Fibroblast of peridontal ligament (primary cell): ENCODE data around the gene CELF2.

Source experiments
- DNase-seq: peaks from one replicate; pipeline ENCODE4 v3.0.0-alpha.2; 2010; ENCODE audit errors: extremely low read depth

CELF2 gene

DNA sequence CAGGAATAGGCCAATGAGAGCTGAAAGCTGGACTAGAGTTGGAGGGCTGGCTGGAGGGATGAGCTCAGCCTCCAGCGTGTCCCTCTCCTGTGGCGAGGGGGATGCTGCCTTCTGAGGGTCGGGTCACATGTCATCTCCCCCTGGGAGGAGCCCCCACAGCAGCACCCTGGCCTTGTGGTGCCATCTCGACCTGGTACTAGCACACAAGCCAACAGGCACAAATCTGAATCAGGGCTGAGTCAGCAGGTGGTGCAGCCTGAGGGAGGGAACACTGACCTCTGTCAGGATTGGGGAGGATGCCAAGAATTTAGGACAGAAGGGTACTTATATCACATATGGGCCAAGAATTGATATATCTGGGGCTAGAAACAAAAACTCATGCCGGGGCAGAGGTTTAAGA lies 280.4 kb downstream of the CELF2 start:
- DNase-seq = no peak

DNA sequence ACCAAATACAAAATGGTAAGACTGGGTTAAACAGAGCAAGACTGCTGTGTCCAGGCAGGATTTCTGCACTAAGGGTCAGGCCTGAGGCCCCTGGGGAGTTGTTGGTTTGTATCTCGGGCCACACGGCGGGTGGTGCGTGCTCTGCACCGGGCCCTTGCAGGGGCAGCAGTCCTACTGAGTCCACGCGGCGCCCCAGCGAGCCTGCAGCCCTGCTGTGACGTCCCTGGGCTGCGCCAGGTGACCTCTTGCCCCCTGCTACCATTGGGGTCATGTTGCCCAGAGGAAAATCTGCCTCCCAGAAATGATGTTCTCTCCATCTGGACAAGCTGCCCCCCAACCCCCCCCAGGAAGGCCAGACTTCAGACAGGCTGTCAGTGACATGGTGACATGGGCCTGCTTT lies 281.5 kb downstream of the CELF2 start:
- no peak for DNase-seq

DNA sequence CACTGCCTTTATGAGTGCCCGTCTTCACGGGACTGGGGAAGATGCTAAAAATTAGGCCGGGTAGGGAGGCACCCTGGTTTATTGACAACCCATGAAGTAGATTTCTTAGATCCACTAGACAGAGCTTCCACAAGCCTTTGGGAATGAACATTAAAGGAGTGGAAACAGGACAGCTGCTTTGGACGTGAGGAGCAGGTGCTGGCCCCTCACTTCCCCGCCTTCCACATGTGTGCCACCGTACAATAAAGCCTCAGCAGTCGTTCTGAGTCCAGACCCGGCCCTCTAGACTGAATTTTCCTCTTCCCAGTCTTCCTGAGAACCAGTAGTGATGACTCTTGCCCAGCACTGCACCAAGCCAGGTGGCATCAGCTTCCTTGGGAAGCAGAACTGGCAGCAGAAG lies 282.4 kb downstream of the CELF2 start:
- DNase-seq = no peak

DNA sequence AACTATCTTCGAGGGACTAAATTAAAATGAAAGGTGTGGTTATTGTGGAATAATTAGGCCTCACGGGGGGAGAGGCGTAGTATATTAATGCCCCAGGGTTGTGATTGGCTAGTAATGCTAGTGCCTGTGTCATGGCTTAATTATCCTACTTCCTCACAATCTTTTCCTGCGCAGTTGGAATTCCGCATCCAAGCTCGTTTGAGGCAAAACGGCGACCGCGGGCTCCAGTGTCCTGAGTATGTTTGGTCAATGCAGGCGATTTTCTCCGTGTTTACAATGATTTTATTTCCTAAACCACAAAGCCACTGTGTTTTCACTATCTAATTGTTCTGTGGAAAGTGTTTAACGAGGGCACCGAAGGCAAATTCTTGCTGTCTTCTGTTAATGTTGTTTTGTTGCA lies 282.9 kb downstream of the CELF2 start:
- no peak for DNase-seq

DNA sequence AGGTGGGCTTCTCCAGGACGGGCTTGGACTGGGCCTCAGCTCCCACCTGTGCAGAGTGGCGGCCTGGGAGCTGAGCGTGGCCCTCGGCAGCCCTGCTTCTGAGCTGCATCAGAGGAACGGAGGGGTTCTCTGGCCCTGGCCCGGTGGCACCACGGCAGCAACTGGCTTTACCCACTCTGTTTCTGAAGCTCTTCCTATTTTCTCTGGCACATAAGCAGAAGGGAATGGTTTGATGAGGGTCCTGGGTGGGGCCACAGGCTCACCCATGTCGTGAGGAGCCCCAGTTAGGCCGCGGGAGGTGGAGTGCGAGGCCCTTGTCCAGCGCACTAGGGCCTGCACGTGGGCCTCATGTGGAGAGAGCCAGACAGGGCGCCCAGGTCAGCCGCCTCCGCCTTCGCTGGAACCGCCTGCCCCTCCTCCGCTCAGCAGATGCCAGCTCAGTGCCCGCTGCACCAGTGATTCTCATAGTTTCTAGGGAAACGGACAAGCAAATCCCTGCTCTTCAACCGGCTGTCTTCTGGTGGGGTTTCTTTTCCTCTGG lies 284.0 kb downstream of the CELF2 start:
- DNase-seq = no peak

DNA sequence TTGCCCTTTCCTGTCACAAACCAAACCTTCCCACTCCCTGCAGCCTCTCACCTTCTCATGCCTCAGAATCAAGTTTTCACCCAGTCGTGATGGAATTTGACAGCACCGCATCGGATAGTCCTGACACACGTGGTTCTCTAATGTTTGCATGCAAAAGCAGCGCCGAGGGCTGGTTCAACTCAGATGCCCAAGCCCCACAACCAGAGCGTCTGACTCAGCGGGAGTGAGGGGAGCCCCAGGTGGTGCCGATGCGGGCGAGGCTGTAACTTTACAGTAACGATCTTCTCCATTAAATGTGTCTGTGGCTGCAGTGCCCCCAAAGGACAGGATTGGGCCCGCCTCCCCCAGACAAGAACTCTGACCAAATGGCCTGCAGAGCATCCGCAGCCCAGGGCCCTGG lies 284.5 kb downstream of the CELF2 start:
- DNase-seq = no peak

DNA sequence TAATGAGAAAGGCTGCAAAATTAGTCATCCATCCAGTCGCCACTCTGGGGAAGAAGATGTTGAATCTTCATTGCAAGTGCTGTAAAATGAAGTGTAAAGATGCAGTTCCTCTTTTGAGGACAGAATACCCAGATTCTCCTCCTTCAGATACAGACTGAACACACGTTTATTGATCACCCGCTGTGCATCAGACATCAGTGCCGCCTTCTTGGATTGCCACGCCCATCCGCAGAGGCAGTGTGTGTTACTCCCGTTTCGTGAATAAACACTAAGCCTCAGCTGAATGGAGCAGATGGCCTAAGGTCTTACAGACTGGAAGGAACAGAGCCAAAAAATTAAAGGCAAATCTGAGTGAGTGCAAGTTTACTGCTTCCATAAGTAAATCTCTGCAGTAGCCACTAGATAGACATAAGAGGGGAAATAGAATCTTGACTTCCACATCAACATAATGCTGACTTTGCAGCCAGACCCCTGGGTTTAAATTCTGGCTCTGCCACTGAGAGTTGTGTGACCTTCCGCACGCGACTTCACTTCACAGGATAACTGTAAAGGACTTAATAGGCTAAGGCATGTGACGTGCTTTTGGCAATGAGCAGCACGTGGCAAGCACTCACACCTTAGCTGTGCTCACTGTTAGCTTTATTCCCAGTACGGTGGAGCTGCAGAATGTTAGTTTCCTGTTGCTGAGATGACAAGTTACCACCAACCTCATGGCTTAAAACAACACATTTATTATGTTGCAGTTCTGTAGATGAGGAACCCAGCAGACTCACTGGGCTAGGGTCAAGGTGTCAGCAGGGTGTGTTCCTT lies 285.9 kb downstream of the CELF2 start:
- no peak for DNase-seq

DNA sequence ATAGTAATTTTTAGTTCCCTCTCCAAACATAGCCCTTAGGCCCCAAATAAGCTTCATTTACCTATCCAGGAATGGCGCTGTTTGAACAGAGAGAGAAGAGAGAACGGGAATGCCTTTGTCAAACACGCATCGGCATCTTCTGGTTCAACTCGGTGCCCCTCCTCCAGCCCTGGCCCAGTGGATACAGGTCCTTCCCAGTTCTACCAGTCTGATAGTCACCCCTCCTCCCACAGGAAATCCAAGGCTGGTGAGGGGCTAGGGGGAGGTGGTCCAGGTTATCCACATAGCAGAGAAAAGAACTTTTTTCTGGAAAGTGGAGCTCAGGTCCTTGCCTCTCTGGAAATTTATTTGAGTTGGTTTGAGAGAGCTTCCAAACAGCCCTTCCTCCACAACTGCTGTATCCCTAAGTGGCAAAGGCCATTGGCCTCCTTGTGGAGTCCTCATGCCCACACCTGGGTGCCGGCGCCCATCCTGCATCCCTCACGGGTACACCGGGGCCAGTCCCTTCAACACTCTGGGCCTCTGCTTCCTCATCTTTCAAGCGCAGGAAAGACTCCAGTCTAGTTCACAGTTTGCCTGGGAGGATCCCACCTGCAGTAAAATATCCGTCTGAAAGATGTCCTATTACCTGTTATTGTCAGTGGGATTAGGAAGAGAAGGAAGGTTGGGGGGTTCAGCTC lies 287.4 kb downstream of the CELF2 start:
- no peak for DNase-seq

DNA sequence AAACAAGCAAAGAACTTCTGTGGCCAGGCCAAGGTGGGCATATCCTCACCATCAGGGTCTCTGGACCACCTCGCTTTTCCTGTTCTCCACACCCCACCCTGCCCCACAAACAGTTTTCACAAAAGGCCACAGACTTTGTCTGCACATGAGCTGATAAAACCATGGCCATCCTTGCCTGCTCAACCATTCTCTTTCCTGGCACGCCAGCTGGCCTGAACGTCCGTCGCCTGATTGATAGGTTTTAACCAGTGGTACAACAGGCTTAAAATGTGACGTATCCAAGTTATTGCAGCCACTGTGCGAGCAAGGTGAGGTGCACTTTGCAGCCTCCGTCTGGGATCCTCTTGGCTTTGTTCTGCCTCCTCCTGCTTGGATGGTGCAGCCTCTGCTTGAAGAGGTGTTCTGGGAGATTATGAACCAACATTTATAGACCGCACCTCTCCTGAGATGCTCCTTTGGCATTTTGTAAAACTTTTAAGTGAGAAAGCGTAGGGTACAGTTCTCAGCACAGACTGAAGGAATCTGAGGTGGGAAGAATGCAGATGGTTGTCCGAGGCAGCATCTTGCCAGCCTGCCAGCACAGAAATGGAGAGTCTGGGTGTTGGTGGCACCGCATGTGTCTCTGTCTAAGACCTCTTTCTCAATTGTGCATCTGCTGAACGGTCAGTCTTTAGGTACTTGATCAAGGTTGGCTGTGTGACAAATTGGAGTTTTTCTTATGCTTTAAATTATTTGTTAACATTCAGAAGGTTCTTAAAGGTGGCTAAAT lies 288.3 kb downstream of the CELF2 start:
- DNase-seq = no peak

DNA sequence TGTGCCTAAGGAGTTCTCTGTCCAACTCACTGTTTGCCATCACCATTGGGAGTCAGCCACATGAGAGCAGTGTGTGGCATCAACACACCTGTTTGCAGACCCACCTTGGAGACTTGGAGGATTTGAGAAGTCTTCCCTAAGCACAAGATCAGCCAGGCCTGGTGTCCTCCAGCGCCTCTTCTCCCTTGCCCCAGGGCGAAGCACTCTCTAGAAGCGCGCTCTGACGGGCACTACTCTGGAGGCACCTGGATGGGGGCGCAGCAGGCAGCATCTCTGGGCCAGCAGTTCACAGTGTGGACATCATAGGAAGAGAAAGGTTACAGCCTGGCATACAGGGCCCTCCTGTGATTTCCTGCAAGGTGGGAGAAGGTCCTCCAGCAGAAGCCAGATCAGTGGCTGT lies 289.3 kb downstream of the CELF2 start:
- DNase-seq = no peak

DNA sequence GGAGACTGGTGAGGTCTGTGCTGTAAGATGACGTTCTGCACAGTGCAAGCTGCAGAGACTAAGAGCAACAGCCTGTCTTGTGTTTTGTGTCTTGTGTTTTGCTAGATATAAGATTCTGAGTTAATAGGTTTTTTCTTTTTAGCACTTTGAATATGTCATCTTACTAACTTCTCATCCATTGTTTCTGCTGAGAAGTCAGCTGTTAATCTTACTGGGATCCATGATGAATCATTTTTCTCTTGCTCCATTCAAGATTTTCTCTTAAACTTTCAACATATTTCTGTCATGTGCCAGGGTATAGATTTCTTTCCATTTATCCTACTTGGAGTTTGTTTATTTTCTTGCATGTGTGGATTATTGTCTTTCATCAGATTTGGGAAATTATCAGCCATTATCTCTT lies 290.3 kb downstream of the CELF2 start:
- DNase-seq = no peak

DNA sequence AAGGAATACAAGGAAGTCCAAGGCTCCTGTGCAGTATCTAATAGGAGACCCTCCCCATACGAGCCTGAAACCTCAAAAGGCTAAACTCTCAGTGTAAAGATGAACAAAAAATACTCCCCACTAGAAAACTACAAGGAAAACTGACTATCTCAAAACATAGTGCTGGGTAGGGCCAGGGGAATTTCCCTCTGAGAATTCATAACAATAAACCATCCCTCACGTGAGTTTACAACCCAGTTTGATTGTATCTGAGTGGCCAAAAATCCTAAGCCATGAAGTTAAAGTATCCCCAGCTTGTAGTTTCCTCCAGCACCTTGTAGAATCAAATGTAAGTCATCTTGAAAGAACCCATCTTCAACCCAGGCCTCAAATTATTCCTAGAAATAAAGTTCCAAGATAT lies 293.4 kb downstream of the CELF2 start:
- DNase-seq = no peak

DNA sequence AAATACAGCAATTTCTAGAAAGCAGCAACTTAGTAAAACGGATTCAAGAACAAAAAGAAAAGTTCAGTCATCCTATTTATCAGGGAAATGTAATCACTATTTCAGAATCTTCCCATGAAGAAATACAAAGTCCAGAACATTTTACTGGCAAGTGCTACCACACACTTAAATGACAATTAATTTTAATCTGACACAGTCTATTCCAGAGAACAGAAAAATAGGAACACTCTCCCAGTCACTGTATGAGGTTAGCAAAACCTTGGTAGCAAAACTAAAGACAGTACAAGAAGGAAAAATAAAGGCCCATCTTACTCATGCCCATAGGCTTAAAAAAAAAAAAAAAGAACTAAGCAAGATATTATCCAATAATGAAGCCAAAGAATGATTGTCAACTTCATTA lies 295.8 kb downstream of the CELF2 start:
- DNase-seq = no peak

DNA sequence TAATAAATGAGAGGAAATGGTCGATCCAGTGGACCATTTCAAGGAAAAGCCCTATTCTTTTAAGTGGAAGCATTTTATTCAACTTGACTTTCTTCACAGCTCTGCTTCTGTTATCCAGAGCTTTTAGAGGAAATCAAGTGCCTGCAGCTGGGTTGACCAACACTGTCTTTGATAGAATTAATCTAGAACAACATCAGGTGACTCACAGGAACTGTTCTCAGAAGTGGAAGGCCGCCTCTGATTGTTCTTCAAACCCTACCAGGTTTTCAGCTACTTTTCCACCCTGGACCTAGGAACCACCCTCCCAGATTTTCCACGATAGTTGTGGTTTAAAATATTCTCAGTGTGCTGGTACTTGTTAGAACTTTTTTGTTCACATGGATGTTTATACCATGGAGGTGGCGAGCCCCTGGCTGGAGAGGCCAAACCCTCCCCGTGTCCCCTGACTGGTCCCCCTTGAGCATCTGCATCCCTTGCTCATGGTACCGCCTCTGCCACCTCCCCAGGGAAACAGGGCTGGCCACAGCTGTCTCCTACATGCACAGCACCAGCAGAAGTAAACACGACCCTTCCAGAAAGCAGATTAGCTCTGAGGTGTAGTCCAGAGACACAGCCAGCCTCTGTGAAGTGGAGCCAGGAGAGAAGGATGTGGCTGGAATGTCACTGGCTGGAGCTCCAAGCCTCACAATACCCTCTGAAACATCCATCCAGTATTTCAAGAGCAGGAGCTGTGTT lies 300.4 kb downstream of the CELF2 start:
- no peak for DNase-seq

DNA sequence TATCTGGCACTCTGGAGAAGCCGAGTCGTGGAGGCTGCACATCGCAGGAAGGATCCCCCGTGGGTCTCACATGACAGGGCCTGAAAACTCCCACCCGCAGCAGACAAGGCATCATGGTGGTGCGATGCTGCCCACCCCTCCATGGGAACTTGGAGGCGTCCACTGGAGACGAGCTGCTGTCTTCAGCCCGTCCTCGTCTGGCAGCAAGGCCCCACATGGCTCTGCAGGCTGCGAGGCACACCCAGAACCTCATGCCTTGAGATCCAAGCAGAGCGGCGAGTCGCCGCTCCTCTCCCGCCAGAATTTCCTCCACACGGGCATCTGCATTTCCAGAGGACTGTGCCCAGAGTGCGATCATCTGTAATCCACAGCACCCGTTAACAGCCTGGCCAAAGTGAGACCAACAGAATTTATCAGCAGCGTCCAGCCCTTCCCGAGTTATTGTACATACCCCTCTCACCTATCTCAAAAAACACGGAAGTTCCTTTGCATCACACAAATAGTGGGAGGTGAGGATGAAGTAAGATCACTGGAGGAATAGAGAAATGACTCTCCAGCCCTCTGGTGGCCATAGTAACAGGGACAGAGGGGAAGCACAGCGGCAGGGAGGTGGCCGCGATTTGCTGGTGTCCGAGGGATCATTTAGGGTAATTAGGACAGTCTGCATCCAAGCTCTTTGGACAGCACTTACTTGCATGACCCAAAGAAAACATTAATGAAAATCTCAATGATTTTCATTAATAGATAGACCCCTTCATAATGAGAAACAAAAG lies 301.3 kb downstream of the CELF2 start:
- no peak for DNase-seq

DNA sequence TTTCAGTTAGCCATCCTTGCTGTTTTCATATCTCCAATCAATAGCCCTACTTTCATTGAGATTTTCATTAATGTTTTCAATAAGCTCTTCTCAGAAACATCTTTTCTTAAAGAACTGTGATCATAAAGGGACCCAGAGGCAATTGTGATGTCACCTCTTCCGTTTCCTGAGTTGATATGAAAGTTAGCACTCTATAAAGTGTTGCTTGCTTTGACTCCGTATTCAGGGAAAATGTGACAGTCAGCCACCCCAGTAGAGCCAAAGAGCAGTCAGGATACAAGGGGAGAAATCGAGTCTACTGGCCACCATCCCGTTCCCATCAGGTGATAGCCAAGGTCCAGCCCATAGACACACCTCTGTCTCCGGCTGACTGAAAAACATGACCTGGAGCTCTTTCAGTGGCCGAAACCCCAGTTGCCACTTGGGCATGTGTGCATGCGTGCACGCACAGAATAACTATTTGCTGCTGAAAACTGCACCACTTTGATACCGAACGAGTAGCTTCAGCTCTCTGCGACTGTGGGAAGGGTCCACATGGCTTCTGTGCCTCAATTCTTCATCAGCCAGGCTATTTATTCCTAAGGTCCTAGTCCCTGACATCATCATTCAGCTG lies 302.4 kb downstream of the CELF2 start:
- no peak for DNase-seq

DNA sequence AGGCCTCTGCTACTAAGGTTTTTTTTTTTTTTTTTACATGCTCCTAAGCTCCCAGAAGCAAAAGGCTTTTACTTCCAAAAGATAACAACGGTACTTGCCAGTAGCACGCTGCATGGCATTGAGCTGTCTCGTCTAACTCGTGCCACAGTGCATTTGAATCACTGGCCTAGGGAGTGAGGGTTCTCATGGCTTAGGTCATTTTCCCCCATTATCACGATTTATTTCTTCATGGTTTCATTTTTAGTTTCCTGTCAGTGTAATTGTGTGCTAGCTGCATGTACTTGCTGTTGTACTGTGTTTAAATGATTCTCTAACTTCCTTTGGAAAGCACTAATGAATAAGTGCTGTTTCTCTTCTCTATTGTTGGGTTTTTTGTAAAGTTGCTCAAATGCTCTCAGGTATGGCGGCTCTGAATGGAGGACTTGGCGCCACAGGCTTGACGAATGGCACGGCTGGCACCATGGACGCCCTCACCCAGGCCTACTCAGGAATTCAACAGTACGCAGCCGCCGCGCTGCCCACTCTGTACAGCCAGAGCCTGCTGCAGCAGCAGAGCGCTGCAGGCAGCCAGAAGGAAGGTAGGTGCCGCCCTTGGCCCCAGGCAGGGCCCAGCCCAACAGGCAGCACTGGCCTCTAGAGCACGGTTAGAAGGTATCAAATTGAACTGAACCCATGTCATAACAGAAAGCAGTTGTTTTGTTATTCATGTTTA lies 303.3 kb downstream of the CELF2 start:
- no peak for DNase-seq

DNA sequence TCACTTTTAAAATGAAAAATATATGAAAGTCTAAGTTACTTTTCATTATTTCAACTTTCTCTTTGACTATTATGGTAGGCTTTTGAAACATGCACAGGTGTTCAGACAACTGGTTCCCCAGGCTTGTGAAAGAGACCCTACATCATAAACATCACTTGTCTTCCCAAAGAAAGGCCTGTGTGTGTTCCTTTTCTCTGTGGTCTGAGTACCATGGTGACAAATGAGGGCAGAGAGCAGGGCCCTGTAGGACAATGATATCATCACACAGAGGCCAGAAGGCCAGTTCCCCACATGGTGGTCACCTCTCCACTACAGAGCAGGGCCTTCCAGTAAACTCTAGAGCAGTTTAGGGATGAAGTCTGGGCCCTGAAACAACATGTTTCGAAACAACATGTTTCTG lies 305.0 kb downstream of the CELF2 start:
- no peak for DNase-seq

DNA sequence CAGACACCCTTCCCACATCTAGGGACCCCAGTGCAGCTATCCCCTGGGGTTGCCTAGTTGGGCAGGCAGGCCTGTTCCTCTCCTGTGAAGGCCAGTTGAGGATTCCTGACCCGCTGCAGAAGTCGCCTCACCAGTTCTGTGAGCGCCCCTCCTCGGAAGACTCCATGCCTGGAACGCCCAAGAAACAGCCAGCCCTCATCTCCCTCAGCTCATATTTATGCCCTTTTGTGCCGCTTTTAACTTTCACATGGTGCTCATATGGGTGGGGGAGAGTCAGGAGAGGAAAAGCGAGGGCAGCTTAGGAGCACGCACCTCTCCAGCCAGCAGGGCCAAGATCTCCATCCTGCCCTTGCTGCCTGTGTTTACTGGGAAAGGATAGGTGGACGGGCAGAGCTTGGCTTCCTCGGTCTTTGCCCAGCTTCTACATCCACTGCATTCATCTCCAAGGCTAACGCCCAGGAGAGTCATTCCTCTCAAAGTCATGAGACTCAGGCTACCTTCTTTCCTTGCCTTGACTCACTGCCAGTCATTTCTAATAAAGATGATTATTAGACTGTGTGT lies 307.2 kb downstream of the CELF2 start:
- no peak for DNase-seq

DNA sequence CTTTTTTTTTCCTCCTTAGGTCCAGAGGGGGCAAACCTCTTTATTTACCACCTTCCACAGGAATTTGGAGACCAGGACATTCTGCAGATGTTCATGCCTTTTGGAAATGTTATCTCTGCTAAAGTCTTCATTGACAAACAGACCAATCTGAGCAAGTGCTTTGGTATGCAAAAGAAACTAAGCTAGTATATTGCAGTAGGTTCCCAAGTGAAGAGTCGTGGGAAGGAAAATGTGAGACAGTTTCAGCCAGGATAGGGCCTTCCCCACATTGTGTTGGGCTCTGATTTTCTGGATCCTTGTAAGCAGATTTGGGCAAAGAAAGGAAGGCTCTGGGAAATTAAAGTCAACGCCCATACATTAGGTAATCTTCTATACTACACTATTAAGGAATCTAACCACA lies 308.1 kb downstream of the CELF2 start:
- DNase-seq = no peak
